ENCODE measurements around the gene C14orf180. TPM values are rescaled to one million over a fixed set of nuclear protein-coding genes. Genes with fewer than 3 reads are reported as not detected.

The C14orf180 gene
- total and polyA plus RNA-seq, 2 of the 8 experiments (the other 6 are each of a cell fraction or from before 2014, with no cell fraction given): not detected

DNA sequence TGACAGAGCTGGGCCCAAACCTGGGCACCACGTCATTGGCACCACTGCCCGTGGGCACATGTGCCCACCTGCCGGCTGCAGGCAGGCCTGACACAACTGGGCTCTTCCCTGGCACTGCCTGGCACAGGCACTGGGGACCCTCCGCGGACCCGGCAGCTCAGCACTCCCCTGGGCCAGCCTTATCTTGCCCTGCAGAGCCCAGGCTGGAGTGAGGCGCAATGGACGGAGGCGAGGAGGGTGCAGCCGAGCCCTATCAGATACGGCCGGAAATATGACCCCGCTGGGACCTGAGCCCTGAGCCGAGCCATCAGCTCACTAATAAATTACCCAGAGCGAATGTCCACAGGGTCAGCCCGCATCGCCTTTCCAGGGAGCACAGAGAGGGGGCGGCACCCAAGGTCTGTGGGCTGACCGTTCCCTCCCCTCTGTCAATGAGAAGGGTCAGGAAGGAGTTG, 1.7 kb upstream of the C14orf180 start (continued):
- TF ChIP-seq, protein P1, sequence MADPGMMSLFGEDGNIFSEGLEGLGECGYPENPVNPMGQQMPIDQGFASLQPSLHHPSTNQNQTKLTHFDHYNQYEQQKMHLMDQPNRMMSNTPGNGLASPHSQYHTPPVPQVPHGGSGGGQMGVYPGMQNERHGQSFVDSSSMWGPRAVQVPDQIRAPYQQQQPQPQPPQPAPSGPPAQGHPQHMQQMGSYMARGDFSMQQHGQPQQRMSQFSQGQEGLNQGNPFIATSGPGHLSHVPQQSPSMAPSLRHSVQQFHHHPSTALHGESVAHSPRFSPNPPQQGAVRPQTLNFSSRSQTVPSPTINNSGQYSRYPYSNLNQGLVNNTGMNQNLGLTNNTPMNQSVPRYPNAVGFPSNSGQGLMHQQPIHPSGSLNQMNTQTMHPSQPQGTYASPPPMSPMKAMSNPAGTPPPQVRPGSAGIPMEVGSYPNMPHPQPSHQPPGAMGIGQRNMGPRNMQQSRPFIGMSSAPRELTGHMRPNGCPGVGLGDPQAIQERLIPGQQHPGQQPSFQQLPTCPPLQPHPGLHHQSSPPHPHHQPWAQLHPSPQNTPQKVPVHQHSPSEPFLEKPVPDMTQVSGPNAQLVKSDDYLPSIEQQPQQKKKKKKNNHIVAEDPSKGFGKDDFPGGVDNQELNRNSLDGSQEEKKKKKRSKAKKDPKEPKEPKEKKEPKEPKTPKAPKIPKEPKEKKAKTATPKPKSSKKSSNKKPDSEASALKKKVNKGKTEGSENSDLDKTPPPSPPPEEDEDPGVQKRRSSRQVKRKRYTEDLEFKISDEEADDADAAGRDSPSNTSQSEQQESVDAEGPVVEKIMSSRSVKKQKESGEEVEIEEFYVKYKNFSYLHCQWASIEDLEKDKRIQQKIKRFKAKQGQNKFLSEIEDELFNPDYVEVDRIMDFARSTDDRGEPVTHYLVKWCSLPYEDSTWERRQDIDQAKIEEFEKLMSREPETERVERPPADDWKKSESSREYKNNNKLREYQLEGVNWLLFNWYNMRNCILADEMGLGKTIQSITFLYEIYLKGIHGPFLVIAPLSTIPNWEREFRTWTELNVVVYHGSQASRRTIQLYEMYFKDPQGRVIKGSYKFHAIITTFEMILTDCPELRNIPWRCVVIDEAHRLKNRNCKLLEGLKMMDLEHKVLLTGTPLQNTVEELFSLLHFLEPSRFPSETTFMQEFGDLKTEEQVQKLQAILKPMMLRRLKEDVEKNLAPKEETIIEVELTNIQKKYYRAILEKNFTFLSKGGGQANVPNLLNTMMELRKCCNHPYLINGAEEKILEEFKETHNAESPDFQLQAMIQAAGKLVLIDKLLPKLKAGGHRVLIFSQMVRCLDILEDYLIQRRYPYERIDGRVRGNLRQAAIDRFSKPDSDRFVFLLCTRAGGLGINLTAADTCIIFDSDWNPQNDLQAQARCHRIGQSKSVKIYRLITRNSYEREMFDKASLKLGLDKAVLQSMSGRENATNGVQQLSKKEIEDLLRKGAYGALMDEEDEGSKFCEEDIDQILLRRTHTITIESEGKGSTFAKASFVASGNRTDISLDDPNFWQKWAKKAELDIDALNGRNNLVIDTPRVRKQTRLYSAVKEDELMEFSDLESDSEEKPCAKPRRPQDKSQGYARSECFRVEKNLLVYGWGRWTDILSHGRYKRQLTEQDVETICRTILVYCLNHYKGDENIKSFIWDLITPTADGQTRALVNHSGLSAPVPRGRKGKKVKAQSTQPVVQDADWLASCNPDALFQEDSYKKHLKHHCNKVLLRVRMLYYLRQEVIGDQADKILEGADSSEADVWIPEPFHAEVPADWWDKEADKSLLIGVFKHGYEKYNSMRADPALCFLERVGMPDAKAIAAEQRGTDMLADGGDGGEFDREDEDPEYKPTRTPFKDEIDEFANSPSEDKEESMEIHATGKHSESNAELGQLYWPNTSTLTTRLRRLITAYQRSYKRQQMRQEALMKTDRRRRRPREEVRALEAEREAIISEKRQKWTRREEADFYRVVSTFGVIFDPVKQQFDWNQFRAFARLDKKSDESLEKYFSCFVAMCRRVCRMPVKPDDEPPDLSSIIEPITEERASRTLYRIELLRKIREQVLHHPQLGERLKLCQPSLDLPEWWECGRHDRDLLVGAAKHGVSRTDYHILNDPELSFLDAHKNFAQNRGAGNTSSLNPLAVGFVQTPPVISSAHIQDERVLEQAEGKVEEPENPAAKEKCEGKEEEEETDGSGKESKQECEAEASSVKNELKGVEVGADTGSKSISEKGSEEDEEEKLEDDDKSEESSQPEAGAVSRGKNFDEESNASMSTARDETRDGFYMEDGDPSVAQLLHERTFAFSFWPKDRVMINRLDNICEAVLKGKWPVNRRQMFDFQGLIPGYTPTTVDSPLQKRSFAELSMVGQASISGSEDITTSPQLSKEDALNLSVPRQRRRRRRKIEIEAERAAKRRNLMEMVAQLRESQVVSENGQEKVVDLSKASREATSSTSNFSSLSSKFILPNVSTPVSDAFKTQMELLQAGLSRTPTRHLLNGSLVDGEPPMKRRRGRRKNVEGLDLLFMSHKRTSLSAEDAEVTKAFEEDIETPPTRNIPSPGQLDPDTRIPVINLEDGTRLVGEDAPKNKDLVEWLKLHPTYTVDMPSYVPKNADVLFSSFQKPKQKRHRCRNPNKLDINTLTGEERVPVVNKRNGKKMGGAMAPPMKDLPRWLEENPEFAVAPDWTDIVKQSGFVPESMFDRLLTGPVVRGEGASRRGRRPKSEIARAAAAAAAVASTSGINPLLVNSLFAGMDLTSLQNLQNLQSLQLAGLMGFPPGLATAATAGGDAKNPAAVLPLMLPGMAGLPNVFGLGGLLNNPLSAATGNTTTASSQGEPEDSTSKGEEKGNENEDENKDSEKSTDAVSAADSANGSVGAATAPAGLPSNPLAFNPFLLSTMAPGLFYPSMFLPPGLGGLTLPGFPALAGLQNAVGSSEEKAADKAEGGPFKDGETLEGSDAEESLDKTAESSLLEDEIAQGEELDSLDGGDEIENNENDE (IDR thresholded peaks at IDR 0.05; ENCODE audit: insufficient replicate concordance, low read length): no peak
- TF ChIP-seq CHD2 (IDR thresholded peaks at IDR 0.05; ENCODE audit: low read length): no peak
- no peak for TF ChIP-seq POU5F1 (IDR thresholded peaks at IDR 0.05; ENCODE audit: low read depth, low read length)
- no peak for TF ChIP-seq KDM4A (IDR thresholded peaks at IDR 0.05; ENCODE audit: low read depth, low read length, severe bottlenecking)
- TF ChIP-seq, protein P2, sequence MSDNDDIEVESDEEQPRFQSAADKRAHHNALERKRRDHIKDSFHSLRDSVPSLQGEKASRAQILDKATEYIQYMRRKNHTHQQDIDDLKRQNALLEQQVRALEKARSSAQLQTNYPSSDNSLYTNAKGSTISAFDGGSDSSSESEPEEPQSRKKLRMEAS (IDR thresholded peaks at IDR 0.05): no peak
- TF ChIP-seq SIX5 (IDR thresholded peaks at IDR 0.05; ENCODE audit: low read depth, low read length): no peak
- TF ChIP-seq PHF8 (conservative IDR thresholded peaks at IDR 0.05; ENCODE audit: low read depth, low read length): no peak
